Right lung (tissue), 10 donors: Measurements from ENCODE around the gene VPS4A. TPM values are rescaled to one million over a fixed set of nuclear protein-coding genes. Genes with fewer than 3 reads are reported as not detected.
"Not testable (repeated sequence)": the region's sequence is repeated elsewhere in the genome, so short reads cannot be mapped to it uniquely, and the experiment has no call there.

Source experiments
- DNase-seq, 2 donors: peaks; one replicate each; pipeline ENCODE4 v3.0.0-alpha.2; 2013
- long read RNA-seq, 8 donors: transcript quantifications; one replicate each; lab custom pipeline, GENCODE V29; 2026
- polyA plus RNA-seq, 5 donors: library from polyadenylated mRNA; unstranded; fragments of 120-200 nt; gene quantifications; one replicate each; pipeline versions ENCODE4 v1.2.1 to v1.2.3, GENCODE V29; 2013; ENCODE audit warnings: inconsistent platforms in 1 of 5, low replicate concordance in 1 of 5; ENCODE audit not compliant: insufficient read length in 5 of 5, insufficient read depth in 1 of 5

The VPS4A gene
- polyA plus RNA-seq = 10 to 100 TPM; 37.1 to 51.6 (median 44.3) TPM
- long read RNA-seq, donor 1, full-length matches to known transcripts = 24 of 82 reads
- long read RNA-seq, donor 1, partial matches to known transcripts = 36 of 82 reads
- long read RNA-seq, donor 1, other reads (novel, unspliced or antisense) = 22 of 82 reads
- long read RNA-seq, donor 2, full-length matches to known transcripts = 17 of 59 reads
- long read RNA-seq, donor 2, partial matches to known transcripts = 34 of 59 reads
- long read RNA-seq, donor 2, other reads (novel, unspliced or antisense) = 8 of 59 reads
- long read RNA-seq, donor 3, full-length matches to known transcripts = 24 of 36 reads
- long read RNA-seq, donor 3, partial matches to known transcripts = 12 of 36 reads
- long read RNA-seq, donor 3, other reads (novel, unspliced or antisense) = 0 of 36 reads
- long read RNA-seq, donor 4, full-length matches to known transcripts = 15 of 66 reads
- long read RNA-seq, donor 4, partial matches to known transcripts = 43 of 66 reads
- long read RNA-seq, donor 4, other reads (novel, unspliced or antisense) = 8 of 66 reads
- long read RNA-seq, donor 5, full-length matches to known transcripts = 25 of 105 reads
- long read RNA-seq, donor 5, partial matches to known transcripts = 80 of 105 reads
- long read RNA-seq, donor 5, other reads (novel, unspliced or antisense) = 0 of 105 reads
- long read RNA-seq, donor 6, full-length matches to known transcripts = 25 of 86 reads
- long read RNA-seq, donor 6, partial matches to known transcripts = 53 of 86 reads
- long read RNA-seq, donor 6, other reads (novel, unspliced or antisense) = 8 of 86 reads
- long read RNA-seq, donor 7, full-length matches to known transcripts = 16 of 16 reads
- long read RNA-seq, donor 7, partial matches to known transcripts = 0 of 16 reads
- long read RNA-seq, donor 7, other reads (novel, unspliced or antisense) = 0 of 16 reads
- long read RNA-seq, donor 8, full-length matches to known transcripts = 11 of 24 reads
- long read RNA-seq, donor 8, partial matches to known transcripts = 13 of 24 reads
- long read RNA-seq, donor 8, other reads (novel, unspliced or antisense) = 0 of 24 reads

DNA sequence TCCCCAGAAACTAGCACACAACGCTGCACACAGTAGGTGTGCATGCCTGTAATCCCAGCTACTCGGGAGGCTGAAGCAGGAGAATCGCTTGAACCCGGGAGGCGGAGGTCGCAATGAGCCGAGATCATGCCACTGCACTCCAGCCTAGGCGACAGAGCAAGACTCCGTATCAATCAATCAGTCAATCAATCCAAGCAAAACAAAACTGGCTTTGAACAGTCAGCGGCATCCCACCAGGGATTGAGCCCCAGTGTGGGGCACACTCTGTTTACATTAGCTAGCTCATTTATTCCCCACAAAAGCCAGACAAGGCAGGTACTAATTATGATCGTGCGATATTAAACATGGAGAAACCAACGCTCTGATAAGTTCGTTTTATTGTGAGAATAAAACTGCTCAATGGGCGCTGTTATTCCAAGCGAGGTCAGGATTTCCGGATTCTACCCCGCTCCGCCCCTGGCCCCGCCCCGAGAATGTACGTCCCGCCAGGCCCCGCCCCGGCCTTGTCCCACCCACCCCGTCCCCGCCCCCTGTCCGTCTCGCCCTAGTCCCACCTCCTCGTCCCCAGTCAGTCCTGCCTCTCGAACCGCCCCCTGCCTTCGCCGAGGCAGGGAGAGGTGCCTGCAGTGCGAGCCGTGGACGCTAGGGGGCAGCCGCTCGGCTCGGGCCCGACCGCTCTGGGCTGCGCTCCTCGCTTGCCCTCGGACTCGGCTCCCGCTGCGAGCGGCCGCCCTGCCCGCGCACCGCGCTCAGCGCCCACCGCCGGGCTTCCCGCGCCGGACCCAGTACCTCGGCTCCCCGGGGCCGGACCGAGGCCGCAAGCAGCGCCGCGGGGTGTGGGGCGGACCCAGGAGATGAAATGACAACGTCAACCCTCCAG, at the start of gene VPS4A:
VPS4A (plus strand) TSS at position 698 of the 880 bp plus-strand sequence; CDS start at position 860, 162 bp downstream.
- DNase-seq = peak; percentile 96 to 97

- no peak for DNase-seq
These were observed 44.7 kb upstream of the VPS4A start for GRCh38 chr16:69266334-69267063.

GRCh38 chr16:69267633-69268032, 43.5 kb upstream of the VPS4A start:
- no peak for DNase-seq

- no peak for DNase-seq
These were observed 40.8 kb upstream of the VPS4A start for GRCh38 chr16:69270395-69270794.

DNA sequence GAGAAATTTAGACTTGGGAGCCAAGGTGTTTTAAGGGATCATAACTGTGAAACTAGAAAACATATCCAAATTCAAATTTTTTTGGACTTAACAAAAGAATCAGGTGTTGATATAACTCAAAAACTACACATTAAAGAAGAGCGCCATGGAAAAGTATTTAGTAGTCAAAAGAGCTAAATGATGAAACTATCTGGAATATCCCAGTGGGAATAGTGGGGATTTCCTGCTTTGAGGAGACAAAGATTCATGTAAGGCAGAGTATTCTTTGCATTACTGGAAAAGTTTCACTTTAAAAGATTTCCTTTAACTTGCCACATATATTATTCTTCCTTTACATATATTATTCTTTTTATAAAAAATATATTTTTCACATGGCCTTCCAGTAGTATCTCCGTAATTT, 40.3 kb upstream of the VPS4A start:
- DNase-seq = no peak

GRCh38 chr16:69273009-69273408, 38.1 kb upstream of the VPS4A start:
- DNase-seq = no peak

GRCh38 chr16:69274699-69275235, 36.4 kb upstream of the VPS4A start:
- DNase-seq = no peak

GRCh38 chr16:69276148-69277115, 34.7 kb upstream of the VPS4A start:
- DNase-seq = peak; percentile 71 to 78

DNA sequence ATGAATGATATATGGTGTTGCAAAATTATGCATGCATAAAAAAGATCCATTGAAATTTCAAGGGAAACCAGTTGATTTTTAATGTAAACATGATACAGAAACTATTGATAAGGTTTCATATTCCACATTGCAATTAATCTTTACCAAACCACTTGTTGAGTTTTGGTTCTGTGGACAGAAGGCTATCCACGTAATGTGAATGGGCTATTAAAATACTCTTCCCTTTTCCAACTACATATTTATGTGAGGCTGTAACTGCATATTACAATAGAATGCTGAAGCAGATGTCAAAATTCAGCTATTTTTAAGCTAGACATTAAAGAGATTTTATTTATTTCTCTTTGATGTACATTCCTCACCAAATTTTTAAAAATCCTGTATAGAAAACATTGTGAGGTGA, 33.7 kb upstream of the VPS4A start:
- no peak for DNase-seq

DNA sequence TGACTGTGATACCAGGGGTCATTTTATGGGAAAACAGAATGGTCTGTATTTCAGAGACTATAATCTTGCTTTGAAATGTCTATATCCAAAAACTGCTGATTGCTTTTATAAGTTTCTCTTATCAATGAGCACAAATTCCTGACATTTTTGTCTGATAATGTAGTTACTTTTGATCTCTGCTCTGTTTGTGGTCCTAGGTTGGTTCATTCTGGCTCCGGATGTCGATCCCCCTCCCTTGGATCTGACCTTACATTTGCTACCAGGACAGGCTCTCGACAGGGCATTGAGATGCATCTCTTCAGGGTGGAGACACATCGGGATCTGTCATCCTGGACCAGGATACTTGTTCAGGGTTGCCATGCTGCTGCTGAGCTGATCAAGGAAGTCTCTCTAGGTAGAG, 27.3 kb upstream of the VPS4A start:
- DNase-seq = no peak

- no peak for DNase-seq
These were observed 25.9 kb upstream of the VPS4A start for GRCh38 chr16:69285240-69285639.

- DNase-seq = peak; percentile 65 to 67
These were observed 24.0 kb upstream of the VPS4A start for GRCh38 chr16:69286941-69287713.

- not testable (repeated sequence) for DNase-seq
These were observed 19.5 kb upstream of the VPS4A start for GRCh38 chr16:69291657-69292056.

GRCh38 chr16:69293401-69293800, 17.7 kb upstream of the VPS4A start:
- DNase-seq = no peak

GRCh38 chr16:69294051-69294450, 17.1 kb upstream of the VPS4A start:
- DNase-seq = no peak

- not testable (repeated sequence) for DNase-seq
These were observed 14.4 kb upstream of the VPS4A start for GRCh38 chr16:69296771-69297170.

DNA sequence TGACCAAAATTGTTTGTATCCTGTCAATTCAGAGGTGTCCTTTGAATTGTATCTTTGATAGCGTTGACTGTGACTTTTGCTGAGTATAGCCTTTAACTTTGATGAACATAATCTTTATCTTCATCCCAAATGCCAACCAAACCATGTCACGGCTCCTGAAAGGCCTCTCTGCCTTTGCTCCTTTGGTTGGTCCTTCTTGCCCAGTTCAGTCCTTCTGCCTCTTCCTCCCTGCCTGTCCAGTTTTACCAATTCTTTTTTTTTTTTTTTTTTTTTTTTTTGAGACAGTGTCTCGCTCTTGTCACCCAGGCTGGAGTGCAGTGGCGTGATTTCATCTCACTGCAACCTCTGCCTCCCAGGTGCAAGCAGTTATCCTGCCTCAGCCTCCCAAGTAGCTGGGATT, 12.9 kb upstream of the VPS4A start:
- no peak for DNase-seq

DNA sequence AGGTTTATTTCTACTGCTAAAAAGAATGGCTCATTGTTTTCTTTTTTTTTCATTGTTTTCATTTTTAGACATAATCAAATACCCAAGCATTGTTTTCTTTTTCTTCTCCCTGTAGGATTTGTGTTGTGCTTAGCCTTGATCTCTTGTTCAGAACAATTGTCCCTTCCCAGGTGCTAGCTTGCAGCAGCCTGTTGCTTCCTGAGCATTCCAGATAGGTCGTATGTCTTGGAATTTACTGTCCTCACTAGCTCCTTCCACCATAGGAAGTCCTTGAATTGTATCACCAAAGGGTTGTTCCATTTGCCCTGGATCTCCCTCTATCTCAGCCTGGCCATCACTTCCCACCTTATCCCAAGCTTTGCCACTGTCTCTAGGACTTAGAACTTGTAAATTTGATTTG, 10.0 kb upstream of the VPS4A start:
- no peak for DNase-seq
